IMR-90 (cell line): ENCODE data around the gene ACOX2. TPM values are rescaled to one million over a fixed set of nuclear protein-coding genes. Genes with fewer than 3 reads are reported as not detected.

Experiments used
- ATAC-seq: fragments of 200-7000 bp; cut with Tn5 transposase; 2 replicates; pipeline ENCODE4 v1.9.1; 2020; ENCODE audit warnings: low read depth, mild to moderate bottlenecking, moderate library complexity
- BruUV-seq: library from RNA; stranded (reverse); fragments of 400-500 nt; replicated peaks from 2 replicates; lab custom pipeline; 2021; lab: Mats Ljungman, UMichigan
- CTCF ChIA-PET: fragments of 300-600 bp; formaldehyde crosslinking; extraction: SDS; loops from one replicate; lab custom pipeline; 2021; ENCODE audit warnings: antibody characterized with exemption; lab: Yijun Ruan, JAX
- POLR2A ChIA-PET: fragments of 300-600 bp; sonication (Branson Sonifier 250); formaldehyde crosslinking; loops from one replicate; lab custom pipeline; 2022; ENCODE audit warnings: antibody characterized with exemption; ENCODE audit not compliant: unreplicated experiment; lab: Charles Lee
- DNase-seq: peaks from one replicate; pipeline ENCODE4 v3.0.0; 2013
- H2AFZ ChIP-seq: replicated peaks from 2 replicates; pipeline ENCODE3; 2013; ENCODE audit warnings: low read length, mild to moderate bottlenecking; ENCODE audit not compliant: poor library complexity
- H2AK5ac ChIP-seq: 2 replicates; pipeline ENCODE4 v1.6.1; 2013; ENCODE audit warnings: low read depth, low read length, inconsistent platforms
- H2AK9ac ChIP-seq: replicated peaks from 2 replicates; pipeline ENCODE3; 2013; ENCODE audit warnings: mild to moderate bottlenecking, low read depth, low read length, moderate library complexity; ENCODE audit not compliant: poor library complexity
- H2BK120ac ChIP-seq: 2 replicates; pipeline ENCODE4 v1.6.1; 2013; ENCODE audit warnings: low read depth, low read length, inconsistent platforms
- H2BK15ac ChIP-seq: 3 replicates; pipeline ENCODE4 v1.6.1; 2013; ENCODE audit warnings: low read depth, low read length, inconsistent platforms
- H2BK20ac ChIP-seq: 2 replicates; pipeline ENCODE4 v1.6.1; 2013; ENCODE audit warnings: low read depth, mild to moderate bottlenecking, inconsistent platforms, low read length, moderate library complexity
- H2BK5ac ChIP-seq: 2 replicates; pipeline ENCODE4 v1.6.1; 2013; ENCODE audit warnings: mild to moderate bottlenecking, low read depth, low read length, inconsistent platforms; ENCODE audit not compliant: poor library complexity, severe bottlenecking
- H3K14ac ChIP-seq: replicated peaks from 2 replicates; pipeline ENCODE4 v1.6.1; 2013; ENCODE audit warnings: low read depth, low read length, inconsistent platforms
- H3K18ac ChIP-seq: 2 replicates; pipeline ENCODE4 v1.6.1; 2013; ENCODE audit warnings: low read depth, low read length, control low read depth
- H3K23ac ChIP-seq: 2 replicates; pipeline ENCODE4 v1.6.1; 2013; ENCODE audit warnings: low read depth, low read length, inconsistent platforms
- H3K27ac ChIP-seq: 2 replicates; pipeline ENCODE4 v1.5.1; 2013; ENCODE audit warnings: mild to moderate bottlenecking, control low read depth, low read length; ENCODE audit not compliant: insufficient read depth
- H3K27me3 ChIP-seq: 2 replicates; pipeline ENCODE4 v1.6.1; 2013; ENCODE audit warnings: low read length; ENCODE audit not compliant: control insufficient read depth, insufficient read depth
- H3K36me3 ChIP-seq: 2 replicates; pipeline ENCODE4 v1.6.1; 2013; ENCODE audit warnings: low read length, mixed read lengths; ENCODE audit not compliant: control insufficient read depth, insufficient read depth
- H3K4ac ChIP-seq: 2 replicates; pipeline ENCODE4 v1.6.1; 2013; ENCODE audit warnings: low read depth, low read length, inconsistent platforms
- H3K4me1 ChIP-seq: 2 replicates; pipeline ENCODE4 v1.6.1; 2013; ENCODE audit warnings: low read length, mixed read lengths; ENCODE audit not compliant: control insufficient read depth, insufficient read depth
- H3K4me2 ChIP-seq: 2 replicates; pipeline ENCODE4 v1.6.1; 2013; ENCODE audit warnings: low read depth, mild to moderate bottlenecking, control low read depth, low read length, moderate library complexity
- H3K4me3 ChIP-seq: 2 replicates; pipeline ENCODE4 v1.5.1; 2013; ENCODE audit warnings: low read depth, mild to moderate bottlenecking, control low read depth, low read length, moderate library complexity; ENCODE audit not compliant: insufficient read depth
- H3K56ac ChIP-seq: 2 replicates; pipeline ENCODE4 v1.6.1; 2013; ENCODE audit warnings: low read length, inconsistent platforms; ENCODE audit not compliant: insufficient read depth; ENCODE audit errors: extremely low read depth
- H3K79me1 ChIP-seq, 2 experiments: 2 replicates each; pipeline ENCODE4 v1.6.1; 2013; ENCODE audit warnings: low read length in 2 of 2, inconsistent platforms in 1 of 2, low read depth in 1 of 2
- H3K9ac ChIP-seq: 2 replicates; pipeline ENCODE4 v1.6.1; 2013; ENCODE audit warnings: low read depth, low read length, control low read depth
- H3K9me1 ChIP-seq: 2 replicates; pipeline ENCODE4 v1.6.1; 2013; ENCODE audit warnings: low read length, inconsistent platforms; ENCODE audit not compliant: insufficient read depth
- H3K9me3 ChIP-seq: 2 replicates; pipeline ENCODE4 v1.6.1; 2013; ENCODE audit warnings: low read length; ENCODE audit not compliant: control insufficient read depth, insufficient read depth
- H4K20me1 ChIP-seq: 2 replicates; pipeline ENCODE4 v1.6.1; 2013; ENCODE audit warnings: low read length, inconsistent platforms; ENCODE audit not compliant: insufficient read depth
- H4K5ac ChIP-seq: 2 replicates; pipeline ENCODE4 v1.6.1; 2013; ENCODE audit warnings: mild to moderate bottlenecking, low read depth, low read length, control low read depth
- H4K8ac ChIP-seq, 2 experiments: 2 replicates each; pipeline ENCODE4 v1.6.1; 2013; ENCODE audit warnings: low read depth in 2 of 2, low read length in 2 of 2, control low read depth in 1 of 2, inconsistent platforms in 1 of 2
- H4K91ac ChIP-seq: 2 replicates; pipeline ENCODE4 v1.6.1; 2013; ENCODE audit warnings: low read depth, low read length, inconsistent platforms; ENCODE audit not compliant: insufficient read depth
- CEBPB ChIP-seq: IDR thresholded peaks from 2 replicates; pipeline ENCODE4 v1.6.1; 2012; ENCODE audit warnings: low read depth, low read length, improper control_type of control experiment
- FOS ChIP-seq: fragments of 150-350 bp; IDR thresholded peaks from 2 replicates; pipeline ENCODE4 v1.6.1; 2016; ENCODE audit warnings: low read depth, low read length
- MAFK ChIP-seq: IDR thresholded peaks from 2 replicates; pipeline ENCODE4 v1.6.1; 2012; ENCODE audit warnings: low read depth, low read length, improper control_type of control experiment
- MAZ ChIP-seq: IDR thresholded peaks from 2 replicates; pipeline ENCODE4 v1.6.1; 2012; ENCODE audit warnings: low read depth, mild to moderate bottlenecking, low read length, improper control_type of control experiment, moderate library complexity, borderline replicate concordance
- MXI1 ChIP-seq: IDR thresholded peaks from 2 replicates; pipeline ENCODE4 v1.6.1; 2012; ENCODE audit warnings: low read depth, mild to moderate bottlenecking, low read length, moderate library complexity, borderline replicate concordance
- NFE2L2 ChIP-seq: fragments of 150-350 bp; IDR thresholded peaks from 2 replicates; pipeline ENCODE4 v1.6.1; 2016; ENCODE audit warnings: low read depth, mild to moderate bottlenecking, low read length
- POLR2A ChIP-seq: IDR thresholded peaks from 2 replicates; pipeline ENCODE4 v1.6.1; 2012; ENCODE audit warnings: mild to moderate bottlenecking, low read depth, low read length
- RAD21 ChIP-seq: IDR thresholded peaks from 2 replicates; pipeline ENCODE4 v1.6.1; 2012; ENCODE audit warnings: low read length, improper control_type of control experiment
- RCOR1 ChIP-seq: IDR thresholded peaks from 2 replicates; pipeline ENCODE4 v1.6.1; 2012; ENCODE audit warnings: mild to moderate bottlenecking, low read length, improper control_type of control experiment; ENCODE audit not compliant: insufficient replicate concordance
- RFX5 ChIP-seq: IDR thresholded peaks from 2 replicates; pipeline ENCODE4 v1.8.0; 2012; ENCODE audit warnings: low read depth, mild to moderate bottlenecking, low read length, moderate library complexity
- SMC3 ChIP-seq: fragments of 150-350 bp; IDR thresholded peaks from 2 replicates; pipeline ENCODE4 v1.6.1; 2016; ENCODE audit warnings: low read depth, mild to moderate bottlenecking, antibody characterized with exemption, low read length, moderate library complexity
- WGBS, 2 experiments: methylation state at CpG; one replicate each; pipeline versions ENCODE4 v1.1.5 to v1.1.7; 2013; ENCODE audit warnings: missing lambda C conversion rate in 2 of 2; ENCODE audit not compliant: insufficient read length in 1 of 2; ENCODE audit errors: extremely low coverage in 2 of 2; 5-methylcytosine and 5-hydroxymethylcytosine counted together
- dilution Hi-C: fragments of 300-500 bp; cut with HindIII; formaldehyde crosslinking; loops from one replicate; pipeline ENCODE4 v1.14.3; 2018; ENCODE audit warnings: low sequenced_read_pairs; ENCODE audit not compliant: unreplicated experiment
- in situ Hi-C: fragments of 300-500 bp; cut with MboI; formaldehyde crosslinking; loops from 3 replicates; pipeline ENCODE4 v1.14.3; 2019; ENCODE audit warnings: low sequenced_read_pairs, inconsistent platforms, mixed read lengths
- intact Hi-C: fragments of 100-400 bp; cut with micrococcal nuclease; formaldehyde crosslinking; loops from 2 replicates; pipeline ENCODE4 v1.10.0; 2022
- polyA plus RNA-seq, 3 experiments: library from polyadenylated mRNA; depleted of rRNA; stranded (reverse); fragments of >200 nt; gene quantifications; 2 replicates each; pipeline ENCODE4 v1.2.3, GENCODE V29; 2012; ENCODE audit warnings: low replicate concordance in 1 of 3
- total RNA-seq: library from RNA; depleted of rRNA; stranded (reverse); fragments of >200 nt; gene quantifications from 2 replicates; pipeline ENCODE4 v1.2.3, GENCODE V29; 2012
- TF ChIP-seq, protein P1 (sequence below): fragments of 150-350 bp; IDR thresholded peaks from 2 replicates; pipeline ENCODE4 v1.6.1; 2017; ENCODE audit warnings: mild to moderate bottlenecking, antibody characterized with exemption, low read length, low read depth

Gene ACOX2
- total and polyA plus RNA-seq, 2 of the 4 experiments (the other 2 are of a cell fraction) = 15.6 to 32.9 TPM

DNA sequence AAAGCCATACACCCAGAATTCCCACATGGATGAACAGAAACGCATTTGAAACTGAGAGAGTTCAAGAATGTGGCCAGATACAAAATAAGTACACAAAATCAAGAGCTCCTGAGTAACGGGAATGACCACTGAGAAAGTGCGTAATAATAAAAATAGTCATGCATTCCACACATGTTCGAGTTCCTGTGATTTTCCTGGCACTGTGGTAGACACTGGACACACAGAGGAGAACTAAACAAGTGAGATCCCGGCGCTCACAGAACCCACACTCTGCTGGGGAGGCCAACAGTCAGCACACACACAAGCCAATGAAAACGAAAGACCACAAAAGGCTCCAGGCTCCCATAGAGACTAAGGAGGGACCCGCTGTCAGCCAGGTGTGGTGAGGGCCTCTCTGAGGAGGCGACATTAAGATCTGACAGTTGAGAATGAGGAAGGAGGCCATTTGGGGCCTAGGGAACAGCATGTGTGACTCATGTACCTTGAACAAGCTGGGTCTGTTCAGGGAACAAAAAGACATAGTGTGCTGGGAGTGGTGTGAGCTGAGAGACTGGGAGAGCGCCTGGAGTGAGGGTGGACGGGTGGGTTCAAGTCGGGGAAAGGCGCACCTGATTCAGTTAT is 35.1 kb upstream of the ACOX2 start:
- Histone ChIP-seq H3K36me3 (no peaks in the 10 kb centered on the region), H3K27ac (no peak overlapping the region), H3K4ac (no peak overlapping the region), H4K91ac (no peak overlapping the region), H3K9ac (no peak overlapping the region), H3K14ac (no peak overlapping the region), H4K8ac (no peak overlapping the region), H3K23ac (no peak overlapping the region), H3K9me1 (peaks cover 3% of the 10 kb centered on the region; the same call in 1 of the 2 replicates), H2BK20ac (no peak overlapping the region), H2BK5ac (no peak overlapping the region), H2AK9ac (no peak overlapping the region), H3K27me3 (peaks cover 14% of the 10 kb centered on the region), H4K20me1 (no peaks in the 10 kb centered on the region), H3K4me1 (no peaks in the 10 kb centered on the region; the same call in 1 of the 2 replicates), H2BK120ac (no peak overlapping the region), H3K4me3 (no peak overlapping the region), H4K5ac (no peak overlapping the region), H2BK15ac (no peak overlapping the region), H2AK5ac (no peak overlapping the region), H3K56ac (no peak overlapping the region), H2AFZ (no peak overlapping the region), H3K79me1 (no peaks in the 10 kb centered on the region), H3K4me2 (no peak overlapping the region), H3K9me3 (peaks cover 5% of the 10 kb centered on the region; the same call in 1 of the 2 replicates), H3K18ac (no peak overlapping the region)
- intact Hi-C loops (no loop called here), dilution Hi-C loops (no loop called here), in situ Hi-C loops (loop anchor here (25.0 kb wide), 1 partner anchor 415 kb away; no protein-coding TSS in a partner anchor)
- ATAC-seq = no peak
- CTCF ChIA-PET = interaction anchor here (1.0 to 8.3 kb wide), 2 partner anchors 54 to 58 kb away, joined by 4 to 69 read pairs; no protein-coding TSS in a partner anchor
- TF ChIP-seq NFE2L2 (no peak), MXI1 (no peak), SMC3 (no peak), MAZ (no peak), CEBPB (no peak), FOS (no peak), MAFK (no peak), RFX5 (no peak), RCOR1 (no peak), RAD21 (no peak), POLR2A (no peak)
- TF ChIP-seq, protein P1, sequence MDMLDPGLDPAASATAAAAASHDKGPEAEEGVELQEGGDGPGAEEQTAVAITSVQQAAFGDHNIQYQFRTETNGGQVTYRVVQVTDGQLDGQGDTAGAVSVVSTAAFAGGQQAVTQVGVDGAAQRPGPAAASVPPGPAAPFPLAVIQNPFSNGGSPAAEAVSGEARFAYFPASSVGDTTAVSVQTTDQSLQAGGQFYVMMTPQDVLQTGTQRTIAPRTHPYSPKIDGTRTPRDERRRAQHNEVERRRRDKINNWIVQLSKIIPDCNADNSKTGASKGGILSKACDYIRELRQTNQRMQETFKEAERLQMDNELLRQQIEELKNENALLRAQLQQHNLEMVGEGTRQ = no peak
- no peak for DNase-seq
- 83% methylated on average over 6 of the region's 13 CpGs; no CpG with 5 or more reads in 1 of the 2 experiments for WGBS, 2 experiments
- POLR2A ChIA-PET = no interaction called here
- no TSS peak for BruUV-seq
